GM12878 (cell line): ENCODE results near the gene RPS6KC1. TPM values are rescaled to one million over a fixed set of nuclear protein-coding genes. Genes with fewer than 3 reads are reported as not detected.

ENCODE experiments used
- ATAC-seq: fragments of 200-7000 bp; cut with Tn5 transposase; 3 replicates; pipeline ENCODE4 v1.9.1; 2020; ENCODE audit warnings: mild to moderate bottlenecking, moderate library complexity
- BruUV-seq: library from RNA; stranded (reverse); fragments of 400-500 nt; replicated peaks from 2 replicates; lab custom pipeline; 2021; lab: Mats Ljungman, UMichigan
- CTCF ChIA-PET: fragments of 300-600 bp; sonication (Branson Sonifier 250); formaldehyde crosslinking; extraction: SDS; loops from one replicate; lab custom pipeline; 2021; ENCODE audit warnings: inconsistent platforms; lab: Yijun Ruan, JAX
- POLR2A ChIA-PET: fragments of 350-600 bp; formaldehyde crosslinking; extraction: SDS; loops from one replicate; lab custom pipeline; 2021; ENCODE audit warnings: inconsistent platforms; lab: Charles Lee
- RAD21 ChIA-PET: fragments of 300-600 bp; sonication (Branson Sonifier 250); formaldehyde crosslinking; loops from one replicate; lab custom pipeline; 2023; ENCODE audit warnings: antibody characterized with exemption; ENCODE audit not compliant: unreplicated experiment; lab: Charles Lee
- SMC1A ChIA-PET: fragments of 300-600 bp; sonication (Branson Sonifier 250); formaldehyde crosslinking; loops from one replicate; lab custom pipeline; 2023; ENCODE audit not compliant: unreplicated experiment, uncharacterized antibody; lab: Charles Lee
- DNase-seq: peaks from one replicate; pipeline ENCODE4 v3.0.0-alpha.2; 2011; ENCODE audit warnings: low read depth, low spot score
- FAIRE-seq: peaks from 3 replicates; lab custom pipeline; 2011; peaks lifted over from hg19 to GRCh38; lab: Jason Lieb, UNC
- H2AFZ ChIP-seq: 2 replicates; pipeline ENCODE4 v1.6.0; 2011; ENCODE audit warnings: low read depth, low read length, control low read depth; ENCODE audit not compliant: control insufficient read depth
- H3K27ac ChIP-seq: 2 replicates; pipeline ENCODE4 v1.5.1; 2011; ENCODE audit warnings: control low read depth; ENCODE audit not compliant: control insufficient read depth, insufficient read depth
- H3K27me3 ChIP-seq, 2 experiments: replicated peaks in 1 of 2; 2 replicates each; pipeline versions ENCODE4 v1.6.0 to v1.6.1; 2011; ENCODE audit warnings: low read length in 1 of 2; ENCODE audit not compliant: control insufficient read depth in 2 of 2, insufficient read depth in 2 of 2
- H3K36me3 ChIP-seq, 2 experiments: 2 replicates each; pipeline ENCODE4 v1.5.1; 2011; ENCODE audit warnings: low read length in 1 of 2; ENCODE audit not compliant: control insufficient read depth in 2 of 2, insufficient read depth in 2 of 2
- H3K4me1 ChIP-seq: 2 replicates; pipeline ENCODE4 v1.6.1; 2011; ENCODE audit warnings: mild to moderate bottlenecking, low read length, moderate library complexity, mixed read lengths; ENCODE audit not compliant: control insufficient read depth, insufficient read depth
- H3K4me2 ChIP-seq: 2 replicates; pipeline ENCODE4 v1.6.0; 2011; ENCODE audit warnings: control low read depth; ENCODE audit not compliant: control insufficient read depth, insufficient read depth
- H3K4me3 ChIP-seq: fragments of 200-600 bp; sonication (generic); 2 replicates; pipeline ENCODE4 v1.5.1; 2016
- H3K79me2 ChIP-seq: 2 replicates; pipeline ENCODE4 v1.6.0; 2011; ENCODE audit warnings: low read length; ENCODE audit not compliant: control insufficient read depth, insufficient read depth
- H3K9ac ChIP-seq: 2 replicates; pipeline ENCODE4 v1.8.0; 2011; ENCODE audit warnings: low read length, control low read depth, mixed read lengths; ENCODE audit not compliant: control insufficient read depth, insufficient read depth
- H3K9me3 ChIP-seq: replicated peaks from 3 replicates; pipeline ENCODE4 v1.5.1; 2011; ENCODE audit warnings: mild to moderate bottlenecking, low read length; ENCODE audit not compliant: control insufficient read depth, insufficient read depth
- H4K20me1 ChIP-seq: 2 replicates; pipeline ENCODE4 v1.6.0; 2011; ENCODE audit not compliant: control insufficient read depth, insufficient read depth
- ASH2L ChIP-seq: fragments of 300-600, 200-600 bp; sonication (generic); IDR thresholded peaks from 2 replicates; pipeline ENCODE4 v1.6.1; 2017; ENCODE audit warnings: low read depth, mild to moderate bottlenecking, borderline replicate concordance
- CEBPB ChIP-seq, 2 experiments: fragments of 150-350 bp in 1 of 2; IDR thresholded peaks; 2 replicates each; pipeline ENCODE4 v1.6.1; 2012 to 2014; ENCODE audit warnings: low read depth in 2 of 2, low read length in 2 of 2, borderline replicate concordance in 1 of 2, inconsistent platforms in 1 of 2
- CHD2 ChIP-seq: IDR thresholded peaks from 2 replicates; pipeline ENCODE4 v1.6.1; 2011; ENCODE audit warnings: low read depth, low read length, improper control_type of control experiment, borderline replicate concordance
- NFXL1 ChIP-seq: fragments of 450-650 bp; IDR thresholded peaks from 2 replicates; pipeline ENCODE4 v1.6.1; 2017; ENCODE audit warnings: antibody characterized with exemption, mild to moderate bottlenecking, borderline replicate concordance
- TARDBP ChIP-seq: IDR thresholded peaks from 2 replicates; pipeline ENCODE4 v1.6.1; 2016; ENCODE audit warnings: borderline replicate concordance
- TBL1XR1 ChIP-seq: IDR thresholded peaks from 2 replicates; pipeline ENCODE4 v1.6.1; 2012; ENCODE audit warnings: low read depth, low read length, improper control_type of control experiment
- TCF12 ChIP-seq: IDR thresholded peaks from 2 replicates; pipeline ENCODE4 v1.6.1; 2011; ENCODE audit warnings: low read depth, mild to moderate bottlenecking, low read length
- YY1 ChIP-seq: IDR thresholded peaks from 2 replicates; pipeline ENCODE4 v1.6.1; 2011; ENCODE audit warnings: low read depth, mild to moderate bottlenecking, low read length
- WGBS: methylation state at CpG from one replicate; pipeline ENCODE4 v1.1.6; 2016; ENCODE audit warnings: low lambda C conversion rate; ENCODE audit not compliant: insufficient replicate concordance, insufficient coverage; ENCODE audit errors: missing lambda C conversion rate; 5-methylcytosine and 5-hydroxymethylcytosine counted together
- in situ Hi-C: fragments of 300-500 bp; cut with MboI; formaldehyde crosslinking; loops from 9 replicates; pipeline ENCODE4 v1.14.3; 2018; ENCODE audit warnings: mixed read lengths
- intact Hi-C: fragments of 100-400 bp; cut with micrococcal nuclease; formaldehyde crosslinking; loops from one replicate; pipeline ENCODE4 v1.14.2; 2022; ENCODE audit not compliant: unreplicated experiment
- polyA plus RNA-seq, 11 experiments: library from polyadenylated mRNA; depleted of rRNA in 4 of 11; unstranded in 6 of 11; stranded (reverse) in 5 of 11; fragments of >200 nt; fragmentation: Nextera tagmentation in 4 of 11; fragmentation: Illumina TruSeq in 1 of 11; extraction: Ambion mirVana in 4 of 11; extraction: Trizol in 1 of 11; gene quantifications; 1 replicate in 1 of 11; 2 replicates in 10 of 11; pipeline versions ENCODE4 v1.2.1 to v1.2.3, GENCODE V29; 2011 to 2016; ENCODE audit warnings: inconsistent platforms in 2 of 11, missing spikeins in 2 of 11, low read depth in 1 of 11
- total RNA-seq, 4 experiments: library from RNA; depleted of rRNA in 3 of 4; stranded (reverse); fragments of >200 nt in 3 of 4; fragmentation: Illumina TruSeq in 1 of 4; extraction: Trizol in 1 of 4; gene quantifications; 2 replicates each; pipeline versions ENCODE4 v1.2.1 to v1.2.3, GENCODE V29; 2013 to 2021
- TF ChIP-seq, protein P1 (sequence below): fragments of 450-650 bp; conservative IDR thresholded peaks from 2 replicates; pipeline ENCODE4 v1.6.1; 2017; ENCODE audit warnings: mild to moderate bottlenecking, moderate library complexity
- TF ChIP-seq, protein P2 (sequence below): fragments of 450-650 bp; formaldehyde crosslinking; IDR thresholded peaks from 2 replicates; pipeline ENCODE4 v1.5.0; 2022; ENCODE audit warnings: mild to moderate bottlenecking, missing genetic modification characterization

RPS6KC1 gene
- total and polyA plus RNA-seq, 10 of the 15 experiments (the other 5 are each of a cell fraction or from before 2014, with no cell fraction given), result 2.9 to 17.3 (median 12.2) TPM

DNA sequence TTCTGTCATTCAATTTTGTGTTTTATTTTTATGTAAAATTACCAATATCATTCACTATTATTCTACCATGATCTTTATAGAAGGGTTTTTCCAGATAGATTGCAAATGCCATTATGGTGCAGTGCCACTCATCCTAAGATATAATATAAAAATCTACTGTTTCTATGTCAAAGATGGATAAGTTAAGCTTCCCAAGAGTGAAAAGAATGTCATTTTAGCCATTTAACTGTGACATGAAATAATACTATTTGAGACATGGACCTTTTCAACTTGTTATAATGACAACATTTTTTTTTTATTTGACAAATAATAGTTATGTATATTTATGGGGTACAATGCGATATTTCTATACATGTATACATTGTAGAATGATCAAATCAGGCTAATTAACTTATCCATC, 224.3 kb downstream of the RPS6KC1 start:
- no peak for ATAC-seq
- no peaks in the 10 kb centered on the region; a peak in 1 of 4 replicates for H3K36me3 ChIP-seq
- RAD21 ChIA-PET, result no interaction called here
- no peaks in the 10 kb centered on the region for H3K27me3 ChIP-seq
- no peaks in the 10 kb centered on the region for H3K79me2 ChIP-seq
- in situ Hi-C loops (no loop called here), intact Hi-C loops (no loop called here)
- DNase-seq, result no peak
- H3K9ac ChIP-seq, result no peak overlapping the region
- no peak for FAIRE-seq
- H3K4me2 ChIP-seq, result no peak overlapping the region
- H2AFZ ChIP-seq, result no peak overlapping the region
- no TSS peak for BruUV-seq
- WGBS, result 94% methylated on average over 1 of the region's 1 CpG
- no peak overlapping the region for H3K27ac ChIP-seq
- CTCF ChIA-PET, result interaction anchor here (2.2 kb wide), 1 partner anchor 32 kb away, joined by 5 read pairs; no protein-coding TSS in a partner anchor
- TF ChIP-seq CEBPB (IDR thresholded peaks at IDR 0.05; ENCODE audit: borderline replicate concordance in 1 of 2, low read depth in 2 of 2, low read length in 2 of 2) (no peak), YY1 (no peak), CHD2 (no peak), ASH2L (no peak), TARDBP (no peak), NFXL1 (no peak), TCF12 (no peak), TBL1XR1 (no peak)
- TF ChIP-seq, protein P1, sequence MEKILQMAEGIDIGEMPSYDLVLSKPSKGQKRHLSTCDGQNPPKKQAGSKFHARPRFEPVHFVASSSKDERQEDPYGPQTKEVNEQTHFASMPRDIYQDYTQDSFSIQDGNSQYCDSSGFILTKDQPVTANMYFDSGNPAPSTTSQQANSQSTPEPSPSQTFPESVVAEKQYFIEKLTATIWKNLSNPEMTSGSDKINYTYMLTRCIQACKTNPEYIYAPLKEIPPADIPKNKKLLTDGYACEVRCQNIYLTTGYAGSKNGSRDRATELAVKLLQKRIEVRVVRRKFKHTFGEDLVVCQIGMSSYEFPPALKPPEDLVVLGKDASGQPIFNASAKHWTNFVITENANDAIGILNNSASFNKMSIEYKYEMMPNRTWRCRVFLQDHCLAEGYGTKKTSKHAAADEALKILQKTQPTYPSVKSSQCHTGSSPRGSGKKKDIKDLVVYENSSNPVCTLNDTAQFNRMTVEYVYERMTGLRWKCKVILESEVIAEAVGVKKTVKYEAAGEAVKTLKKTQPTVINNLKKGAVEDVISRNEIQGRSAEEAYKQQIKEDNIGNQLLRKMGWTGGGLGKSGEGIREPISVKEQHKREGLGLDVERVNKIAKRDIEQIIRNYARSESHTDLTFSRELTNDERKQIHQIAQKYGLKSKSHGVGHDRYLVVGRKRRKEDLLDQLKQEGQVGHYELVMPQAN, result no peak
- TF ChIP-seq, protein P2, sequence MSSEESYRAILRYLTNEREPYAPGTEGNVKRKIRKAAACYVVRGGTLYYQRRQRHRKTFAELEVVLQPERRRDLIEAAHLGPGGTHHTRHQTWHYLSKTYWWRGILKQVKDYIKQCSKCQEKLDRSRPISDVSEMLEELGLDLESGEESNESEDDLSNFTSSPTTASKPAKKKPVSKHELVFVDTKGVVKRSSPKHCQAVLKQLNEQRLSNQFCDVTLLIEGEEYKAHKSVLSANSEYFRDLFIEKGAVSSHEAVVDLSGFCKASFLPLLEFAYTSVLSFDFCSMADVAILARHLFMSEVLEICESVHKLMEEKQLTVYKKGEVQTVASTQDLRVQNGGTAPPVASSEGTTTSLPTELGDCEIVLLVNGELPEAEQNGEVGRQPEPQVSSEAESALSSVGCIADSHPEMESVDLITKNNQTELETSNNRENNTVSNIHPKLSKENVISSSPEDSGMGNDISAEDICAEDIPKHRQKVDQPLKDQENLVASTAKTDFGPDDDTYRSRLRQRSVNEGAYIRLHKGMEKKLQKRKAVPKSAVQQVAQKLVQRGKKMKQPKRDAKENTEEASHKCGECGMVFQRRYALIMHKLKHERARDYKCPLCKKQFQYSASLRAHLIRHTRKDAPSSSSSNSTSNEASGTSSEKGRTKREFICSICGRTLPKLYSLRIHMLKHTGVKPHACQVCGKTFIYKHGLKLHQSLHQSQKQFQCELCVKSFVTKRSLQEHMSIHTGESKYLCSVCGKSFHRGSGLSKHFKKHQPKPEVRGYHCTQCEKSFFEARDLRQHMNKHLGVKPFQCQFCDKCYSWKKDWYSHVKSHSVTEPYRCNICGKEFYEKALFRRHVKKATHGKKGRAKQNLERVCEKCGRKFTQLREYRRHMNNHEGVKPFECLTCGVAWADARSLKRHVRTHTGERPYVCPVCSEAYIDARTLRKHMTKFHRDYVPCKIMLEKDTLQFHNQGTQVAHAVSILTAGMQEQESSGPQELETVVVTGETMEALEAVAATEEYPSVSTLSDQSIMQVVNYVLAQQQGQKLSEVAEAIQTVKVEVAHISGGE (CRISPR knock-in tag), result no peak
- POLR2A ChIA-PET, result no interaction called here
- no peaks in the 10 kb centered on the region for H3K4me1 ChIP-seq
- no peaks in the 10 kb centered on the region for H3K9me3 ChIP-seq
- SMC1A ChIA-PET, result no interaction called here
- H4K20me1 ChIP-seq, result no peaks in the 10 kb centered on the region
- H3K4me3 ChIP-seq, result no peak overlapping the region
